Measurements from ENCODE around the gene TMEM40.

TMEM40 gene

GRCh38 chr3:12755754-12756153 is 3.3 kb downstream of the TMEM40 start:
- Histone ChIP-seq H3K27ac (ENCODE audit: low read depth, low read length) (no peak overlapping the region), H3K9me2 (replicated peaks; ENCODE audit: control insufficient read depth, low read length) (no peaks in the 10 kb centered on the region), H4K20me1 (ENCODE audit: control insufficient read depth, insufficient read depth, low read depth, low read length) (no peaks in the 10 kb centered on the region), H3K4me3 (ENCODE audit: low read length) (no peak overlapping the region), H3F3A (ENCODE audit: control insufficient read depth, insufficient read depth) (peaks cover 3% of the 10 kb centered on the region; the same call in 1 of the 2 replicates), H3K4me2 (ENCODE audit: low read length) (no peak overlapping the region), H3K9me3 (ENCODE audit: control insufficient read depth, insufficient read depth, low read length) (no peaks in the 10 kb centered on the region), H3K79me2 (ENCODE audit: control insufficient read depth, low read length) (no peaks in the 10 kb centered on the region), H3K36me3 (ENCODE audit: control insufficient read depth, low read length) (no peaks in the 10 kb centered on the region), H3K4me1 (ENCODE audit: control insufficient read depth, low read length) (peaks cover 91% of the 10 kb centered on the region), H3K27me3 (ENCODE audit: control insufficient read depth, low read length) (no peaks in the 10 kb centered on the region)
- TF ChIP-seq CTCF (IDR thresholded peaks at IDR 0.05; ENCODE audit: low read depth, low read length, poor library complexity, severe bottlenecking) (no peak), EZH2phosphoT487 (IDR thresholded peaks at IDR 0.05; ENCODE audit: borderline replicate concordance, low read length) (no peak)

- Histone ChIP-seq H3F3A (ENCODE audit: control insufficient read depth, insufficient read depth) (peaks cover 13% of the 10 kb centered on the region), H4K20me1 (ENCODE audit: control insufficient read depth, insufficient read depth, low read depth, low read length) (no peaks in the 10 kb centered on the region), H3K9me3 (ENCODE audit: control insufficient read depth, insufficient read depth, low read length) (no peaks in the 10 kb centered on the region), H3K4me3 (ENCODE audit: low read length) (no peak overlapping the region), H3K36me3 (ENCODE audit: control insufficient read depth, low read length) (no peaks in the 10 kb centered on the region), H3K27me3 (ENCODE audit: control insufficient read depth, low read length) (no peaks in the 10 kb centered on the region), H3K79me2 (ENCODE audit: control insufficient read depth, low read length) (no peaks in the 10 kb centered on the region), H3K27ac (ENCODE audit: low read depth, low read length) (no peak overlapping the region), H3K4me2 (ENCODE audit: low read length) (no peak overlapping the region), H3K9me2 (replicated peaks; ENCODE audit: control insufficient read depth, low read length) (no peaks in the 10 kb centered on the region), H3K4me1 (ENCODE audit: control insufficient read depth, low read length) (peaks cover 91% of the 10 kb centered on the region)
- no peak for TF ChIP-seq CTCF (IDR thresholded peaks at IDR 0.05; ENCODE audit: low read depth, low read length, poor library complexity, severe bottlenecking)
- TF ChIP-seq EZH2phosphoT487 (IDR thresholded peaks at IDR 0.05; ENCODE audit: borderline replicate concordance, low read length) = no peak
Measured at GRCh38 chr3:12754313-12754712, 4.7 kb downstream of the TMEM40 start.

- Histone ChIP-seq H3K36me3 (ENCODE audit: control insufficient read depth, low read length) (no peaks in the 10 kb centered on the region), H3K4me1 (ENCODE audit: control insufficient read depth, low read length) (peaks cover 91% of the 10 kb centered on the region), H3K79me2 (ENCODE audit: control insufficient read depth, low read length) (no peaks in the 10 kb centered on the region), H3K4me2 (ENCODE audit: low read length) (peak overlapping the region; percentile 58; the same call in 1 of the 2 replicates), H3K9me2 (replicated peaks; ENCODE audit: control insufficient read depth, low read length) (no peaks in the 10 kb centered on the region), H4K20me1 (ENCODE audit: control insufficient read depth, insufficient read depth, low read depth, low read length) (no peaks in the 10 kb centered on the region), H3K27ac (ENCODE audit: low read depth, low read length) (no peak overlapping the region), H3F3A (ENCODE audit: control insufficient read depth, insufficient read depth) (peaks cover 13% of the 10 kb centered on the region), H3K27me3 (ENCODE audit: control insufficient read depth, low read length) (no peaks in the 10 kb centered on the region), H3K4me3 (ENCODE audit: low read length) (no peak overlapping the region), H3K9me3 (ENCODE audit: control insufficient read depth, insufficient read depth, low read length) (no peaks in the 10 kb centered on the region)
- TF ChIP-seq CTCF (IDR thresholded peaks at IDR 0.05; ENCODE audit: low read depth, low read length, poor library complexity, severe bottlenecking) = no peak
- no peak for TF ChIP-seq EZH2phosphoT487 (IDR thresholded peaks at IDR 0.05; ENCODE audit: borderline replicate concordance, low read length)
Measured at GRCh38 chr3:12753275-12754028, 5.6 kb downstream of the TMEM40 start.

Data from DOHH2 (cell line).